NCI-H2107 treated with DMSO at 0.1 percent for 48 hours (cell line): ENCODE measurements around the gene BANF2.

ENCODE experiments used
- DNase-seq: peaks from one replicate; lab custom pipeline; 2025; ENCODE audit not compliant: unreplicated experiment; lab: John Stamatoyannopoulos, UW

The BANF2 gene

DNA sequence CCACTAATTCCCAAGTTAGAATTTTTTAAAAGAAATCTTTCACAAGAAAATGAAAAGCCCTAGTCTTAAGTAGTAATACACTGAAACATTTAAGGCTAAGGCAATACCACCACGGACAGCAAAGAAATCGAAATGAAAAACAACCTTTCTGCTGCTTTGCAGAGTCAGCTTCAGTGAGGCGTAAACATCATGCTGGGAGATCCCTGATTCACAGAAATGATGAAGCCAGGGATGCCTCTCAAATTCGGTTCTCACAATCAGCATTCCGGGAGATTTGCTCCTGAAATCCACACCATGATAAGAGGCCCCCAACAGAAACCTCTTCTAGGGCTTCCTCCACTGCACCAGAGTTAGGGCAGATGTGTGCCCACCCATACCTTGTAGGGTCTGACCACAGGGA lies 36.3 kb upstream of the BANF2 start:
- no peak for DNase-seq

- no peak for DNase-seq
Observed at GRCh38 chr20:17664025-17664633, 35.6 kb upstream of the BANF2 start.

DNA sequence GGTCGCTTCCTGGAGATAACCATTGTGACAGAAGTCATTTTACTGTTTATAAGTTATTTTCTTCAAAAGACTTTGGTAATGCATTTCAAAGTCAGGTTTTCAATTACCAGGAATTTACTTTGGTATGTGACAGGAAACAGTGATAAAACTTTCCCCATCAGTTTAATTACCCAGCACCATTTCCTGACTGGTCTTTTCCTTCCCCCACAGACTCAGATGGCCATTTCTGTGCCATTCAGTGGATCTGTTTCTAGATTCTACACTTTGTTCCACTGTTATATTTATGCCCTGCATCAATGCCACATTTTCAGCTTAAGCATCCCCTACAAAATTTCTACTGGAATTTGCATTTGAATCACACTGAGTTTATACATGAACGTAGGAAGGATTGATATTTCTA lies 34.0 kb upstream of the BANF2 start:
- no peak for DNase-seq

GRCh38 chr20:17666481-17666880 lies 33.3 kb upstream of the BANF2 start:
- no peak for DNase-seq

DNA sequence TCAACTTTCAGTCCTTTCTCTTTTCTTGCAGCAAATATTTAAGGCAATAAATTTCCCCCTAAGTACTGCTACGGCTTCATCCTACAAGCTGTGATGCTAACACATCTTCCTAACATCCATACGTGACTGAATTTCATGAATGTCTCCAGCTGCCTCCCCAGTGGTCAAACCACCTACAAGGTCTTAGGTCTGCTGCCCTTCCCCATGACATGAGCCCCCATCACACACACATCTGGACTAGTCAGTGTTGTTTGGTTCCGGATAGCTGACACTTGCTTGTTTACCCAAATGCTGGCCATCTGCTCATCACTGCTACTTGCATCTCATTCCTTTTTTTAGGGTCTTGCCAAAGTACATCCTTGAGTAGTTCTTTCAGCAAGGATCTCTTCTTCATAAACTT lies 32.3 kb upstream of the BANF2 start:
- DNase-seq: no peak

GRCh38 chr20:17668432-17668831 lies 31.3 kb upstream of the BANF2 start:
- DNase-seq: no peak

GRCh38 chr20:17669306-17669931 lies 30.3 kb upstream of the BANF2 start:
- DNase-seq: no peak

- DNase-seq: no peak
Observed at GRCh38 chr20:17671011-17671410, 28.8 kb upstream of the BANF2 start.

DNA sequence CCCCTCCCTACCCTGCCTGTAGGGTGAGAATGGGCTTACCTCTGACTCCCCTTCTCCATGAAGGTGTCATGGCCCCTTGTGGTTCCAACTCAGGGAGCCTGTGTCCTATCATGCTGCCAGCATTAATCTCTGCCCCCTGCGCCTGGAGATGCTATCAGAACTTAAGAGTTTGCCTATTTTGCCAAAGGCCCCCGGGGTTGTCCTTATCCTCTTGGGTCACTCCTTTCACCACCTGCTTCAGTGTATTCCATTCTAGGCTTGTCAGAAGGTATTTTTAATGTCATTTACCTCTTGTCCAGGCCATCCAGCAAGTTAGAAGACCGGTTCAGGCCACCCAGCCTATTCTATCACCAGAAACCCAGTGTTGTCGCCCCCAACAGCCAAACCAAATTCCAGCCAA lies 28.2 kb upstream of the BANF2 start:
- no peak for DNase-seq

DNA sequence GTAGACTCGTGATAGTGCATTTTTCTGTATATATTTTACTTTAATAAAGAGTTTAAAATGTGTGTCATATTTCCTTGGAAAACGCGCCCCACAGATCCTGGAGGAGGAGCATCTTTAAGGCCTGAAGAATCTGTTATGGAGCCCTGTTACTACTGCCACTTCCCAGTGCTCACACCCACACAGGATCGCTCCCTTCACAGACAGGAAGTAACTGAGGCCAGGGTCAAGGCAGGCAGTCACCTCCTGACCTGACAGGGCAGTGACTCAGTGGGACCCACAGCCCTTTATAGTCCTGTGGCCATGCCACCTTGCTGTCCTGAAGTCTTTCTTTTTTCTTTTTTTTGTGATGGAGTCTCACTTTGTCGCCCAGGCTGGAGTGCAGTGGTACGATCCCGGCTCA lies 26.7 kb upstream of the BANF2 start:
- DNase-seq: no peak

DNA sequence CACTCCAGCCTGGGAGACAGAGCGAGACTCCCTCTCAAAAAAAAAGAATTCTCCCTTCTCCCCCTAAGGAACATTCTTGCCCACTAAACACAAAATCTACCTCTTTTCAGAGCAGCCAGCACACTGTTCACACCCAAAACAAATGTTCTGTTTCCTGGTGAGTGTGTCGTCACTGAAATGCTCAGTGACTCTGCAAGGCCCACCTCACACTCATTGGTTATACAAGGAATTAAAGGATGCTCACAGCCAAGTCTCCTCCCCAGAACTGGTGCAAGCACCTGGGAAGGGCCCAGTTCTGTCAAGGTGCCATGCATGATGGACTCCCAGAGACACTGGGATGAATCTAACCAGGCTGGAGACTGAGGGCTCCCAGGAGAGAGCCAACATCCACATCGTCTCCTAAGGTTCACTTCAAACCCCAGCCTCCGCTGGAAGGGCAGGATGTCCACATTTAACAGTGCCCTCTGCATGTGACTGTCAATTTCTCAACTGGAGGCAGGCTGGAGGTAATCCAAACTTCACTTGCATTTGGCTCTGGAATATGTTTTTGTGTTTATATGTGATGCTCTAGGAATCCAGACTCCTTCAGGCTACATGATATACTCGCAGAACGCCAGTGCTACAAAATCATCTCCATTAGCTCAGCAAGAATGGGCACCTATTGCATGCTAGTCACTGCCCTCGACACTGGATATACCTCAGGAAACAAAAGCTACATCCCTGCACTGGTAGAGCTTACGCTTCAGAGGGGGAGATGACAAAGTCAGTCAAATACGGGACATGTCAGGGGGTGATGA lies 24.8 kb upstream of the BANF2 start:
- no peak for DNase-seq

DNA sequence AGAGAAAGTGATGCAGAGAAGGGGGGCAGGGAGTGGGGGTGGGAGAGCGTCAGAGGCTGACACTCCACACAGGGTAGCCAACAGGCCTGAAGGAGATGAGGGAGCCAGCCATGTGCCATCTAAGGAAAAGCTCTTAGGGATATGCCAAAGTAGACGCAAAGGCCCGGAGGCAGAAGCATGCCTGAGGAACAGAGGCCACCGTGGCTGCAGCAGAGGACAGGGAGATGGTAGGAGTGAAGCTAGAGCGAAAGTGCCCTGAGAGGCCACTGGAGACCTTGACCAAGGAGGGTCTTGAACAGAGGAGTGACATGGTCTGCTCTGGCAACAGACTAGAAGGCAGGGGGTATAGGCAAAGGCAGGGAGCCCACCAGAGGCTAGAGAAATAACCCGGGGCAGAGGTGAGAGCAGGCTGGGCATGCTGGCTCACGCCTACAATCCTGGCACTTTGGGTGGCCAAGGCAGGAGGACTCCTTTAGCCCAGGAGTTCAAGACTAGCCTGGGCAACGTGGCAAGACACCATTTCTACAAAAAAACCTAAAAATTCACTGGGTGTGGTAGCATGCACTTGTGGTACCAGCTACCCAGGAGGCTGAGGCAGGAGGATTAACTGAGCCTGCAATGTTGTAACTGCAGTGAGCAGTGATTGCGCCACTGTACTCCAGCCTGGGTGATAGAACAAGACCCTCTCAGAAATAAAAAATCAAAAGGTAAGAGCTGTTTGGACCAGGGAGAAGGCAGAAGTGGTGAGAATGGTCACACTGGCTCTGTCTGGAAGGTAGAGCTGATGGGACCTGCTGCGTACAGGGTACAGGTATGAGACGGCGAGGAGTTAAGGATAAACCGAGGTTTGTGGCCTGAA lies 24.0 kb upstream of the BANF2 start:
- DNase-seq: no peak

DNA sequence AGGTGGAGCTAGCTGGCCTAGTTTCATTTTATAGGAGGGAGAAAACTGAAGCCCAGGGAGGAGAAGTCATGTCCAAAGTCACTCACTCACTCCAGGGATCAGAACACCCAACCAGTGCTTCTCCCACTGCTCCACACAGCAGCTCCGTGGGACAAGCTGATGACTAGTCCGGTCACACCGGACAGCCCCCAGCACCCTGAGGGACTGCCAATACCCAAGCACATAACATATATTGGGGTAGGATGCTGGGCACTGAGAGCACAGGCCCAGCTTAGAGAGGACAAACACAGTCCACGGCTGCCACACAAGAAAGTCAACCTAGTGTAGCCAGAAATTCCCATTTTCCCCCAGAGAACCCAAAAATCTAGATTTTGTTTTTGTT lies 23.4 kb upstream of the BANF2 start:
- DNase-seq: no peak

- DNase-seq: no peak
Observed at GRCh38 chr20:17676942-17677341, 22.8 kb upstream of the BANF2 start.

- DNase-seq: no peak
Observed at GRCh38 chr20:17678295-17678694, 21.5 kb upstream of the BANF2 start.

GRCh38 chr20:17678886-17679285 lies 20.9 kb upstream of the BANF2 start:
- DNase-seq: no peak

DNA sequence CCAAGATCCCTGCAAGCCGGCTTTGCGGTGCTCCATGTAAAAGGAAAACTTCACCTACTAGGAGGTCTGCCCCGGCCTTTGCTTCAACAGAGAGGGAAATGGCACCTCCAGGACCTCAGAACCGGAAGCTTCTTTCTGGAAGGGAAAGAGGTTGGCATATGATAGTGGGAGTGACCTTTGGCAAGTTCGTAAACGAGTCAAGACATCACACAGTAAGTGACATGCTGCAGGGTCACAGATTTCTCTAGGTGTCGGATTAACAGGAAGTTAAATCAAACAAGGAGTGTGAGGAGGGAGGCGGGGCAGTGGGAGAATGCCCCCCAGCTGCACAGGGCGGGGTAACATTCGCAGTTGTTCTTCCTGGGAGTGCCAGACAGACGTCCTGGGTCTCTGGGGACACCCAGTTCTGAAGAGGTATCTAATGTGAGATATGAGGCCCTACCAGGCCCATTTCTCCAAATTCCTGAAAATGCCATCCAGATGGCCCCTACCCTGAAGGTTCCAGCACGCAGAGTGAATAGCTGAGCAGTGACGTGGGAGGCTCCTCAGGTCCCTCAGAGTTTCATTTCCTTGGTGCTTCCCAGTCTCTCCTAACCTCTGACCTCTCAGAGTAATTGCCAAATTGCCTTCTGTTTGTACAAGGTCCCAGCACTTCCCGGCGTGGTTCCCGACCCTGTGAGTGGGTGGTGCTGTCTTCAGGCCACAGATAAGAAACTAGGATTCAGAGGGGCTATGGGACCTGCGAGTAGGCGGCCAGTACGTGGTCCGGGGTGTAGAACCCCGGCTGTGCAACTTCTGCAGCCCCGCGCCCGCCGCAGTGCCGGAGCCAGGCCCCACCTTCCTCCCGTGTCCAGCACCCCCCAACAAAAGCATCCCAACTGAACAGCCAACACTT lies 19.6 kb upstream of the BANF2 start:
- DNase-seq: no peak

- no peak for DNase-seq
Observed at GRCh38 chr20:17680836-17681725, 18.7 kb upstream of the BANF2 start.

GRCh38 chr20:17681726-17682102 lies 18.1 kb upstream of the BANF2 start:
- DNase-seq: no peak
